PFSK-1 (cell line): Measurements from ENCODE around the gene EGR2.

Source experiments
- POLR2AphosphoS5 ChIP-seq: IDR thresholded peaks from 2 replicates; pipeline ENCODE4 v1.6.1; 2012; ENCODE audit warnings: low read depth, mild to moderate bottlenecking, control low read depth, low read length, moderate library complexity
- TAF1 ChIP-seq: IDR thresholded peaks from 2 replicates; pipeline ENCODE4 v1.6.1; 2012; ENCODE audit warnings: low read length, control low read depth, borderline replicate concordance; ENCODE audit not compliant: insufficient read depth

DNA sequence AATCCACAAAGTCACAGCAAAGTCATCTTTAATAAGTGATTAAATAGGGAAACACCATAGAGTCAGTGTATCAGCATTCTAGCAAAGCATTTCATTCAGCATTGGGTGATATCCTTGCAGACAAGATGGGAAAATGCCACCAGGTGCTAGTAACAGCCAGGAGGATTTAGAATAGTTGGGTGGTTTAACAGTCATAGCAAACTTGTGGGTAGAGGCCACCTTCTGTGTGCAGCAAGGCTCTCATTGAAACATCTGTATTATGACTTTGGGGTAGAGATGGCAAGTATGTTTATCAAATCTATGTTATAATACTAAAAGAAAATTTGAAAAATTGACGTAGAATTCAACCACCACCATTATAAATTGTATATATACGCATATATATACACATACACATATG is 38.0 kb downstream of the EGR2 start:
- TF ChIP-seq POLR2AphosphoS5 (no peak), TAF1 (no peak)
